GM18909 (cell line): ENCODE results near the gene NEK5.
"Not testable (repeated sequence)": the region's sequence is repeated elsewhere in the genome, so short reads cannot be mapped to it uniquely, and the experiment has no call there.

ENCODE experiments used
- ATAC-seq: cut with Tn5 transposase; IDR thresholded peaks from one replicate; pipeline ENCODE4 v1.9.1; 2021; ENCODE audit warnings: mild to moderate bottlenecking; ENCODE audit not compliant: unreplicated experiment, poor library complexity

Gene NEK5

GRCh38 chr13:52141299-52141698, 12.4 kb upstream of the NEK5 start:
- ATAC-seq: no peak

- no peak for ATAC-seq
Observed at GRCh38 chr13:52137489-52137888, 8.6 kb upstream of the NEK5 start.

GRCh38 chr13:52136763-52137162, 7.9 kb upstream of the NEK5 start:
- no peak for ATAC-seq

GRCh38 chr13:52130641-52131040, 1.8 kb upstream of the NEK5 start:
- no peak for ATAC-seq

- ATAC-seq: peak; percentile 54
Observed at GRCh38 chr13:52127783-52128702, 830 bp downstream of the NEK5 start.

GRCh38 chr13:52127378-52127777, 1.5 kb downstream of the NEK5 start:
- peak; percentile 15 for ATAC-seq

- ATAC-seq: no peak
Observed at GRCh38 chr13:52125547-52125946, 3.3 kb downstream of the NEK5 start.

- ATAC-seq: no peak
Observed at GRCh38 chr13:52118595-52118994, 10.3 kb downstream of the NEK5 start.

- ATAC-seq: no peak
Observed at GRCh38 chr13:52118095-52118494, 10.8 kb downstream of the NEK5 start.

GRCh38 chr13:52112591-52112990, 16.3 kb downstream of the NEK5 start:
- ATAC-seq: no peak

GRCh38 chr13:52109116-52109670, 19.7 kb downstream of the NEK5 start:
- no peak for ATAC-seq

- ATAC-seq: no peak
Observed at GRCh38 chr13:52105841-52106240, 23.0 kb downstream of the NEK5 start.

GRCh38 chr13:52104624-52105023, 24.2 kb downstream of the NEK5 start:
- no peak for ATAC-seq

- no peak for ATAC-seq
Observed at GRCh38 chr13:52103386-52103785, 25.5 kb downstream of the NEK5 start.

GRCh38 chr13:52102423-52102822, 26.4 kb downstream of the NEK5 start:
- not testable (repeated sequence) for ATAC-seq

- ATAC-seq: no peak
Observed at GRCh38 chr13:52097197-52097596, 31.7 kb downstream of the NEK5 start.

- ATAC-seq: no peak
Observed at GRCh38 chr13:52096748-52097147, 32.1 kb downstream of the NEK5 start.

- ATAC-seq: no peak
Observed at GRCh38 chr13:52096062-52096461, 32.8 kb downstream of the NEK5 start.

- ATAC-seq: no peak
Observed at GRCh38 chr13:52092087-52092486, 36.8 kb downstream of the NEK5 start.

GRCh38 chr13:52091473-52091872, 37.4 kb downstream of the NEK5 start:
- no peak for ATAC-seq

GRCh38 chr13:52085421-52085820, 43.5 kb downstream of the NEK5 start:
- ATAC-seq: no peak

- ATAC-seq: not testable (repeated sequence)
Observed at GRCh38 chr13:52084981-52085380, 43.9 kb downstream of the NEK5 start.
